ENCODE results near the gene IFT172.
A peak's percentile ranks its signal among the peaks of the same experiment; 100 is the strongest.
"Not testable (repeated sequence)": the region's sequence is repeated elsewhere in the genome, so short reads cannot be mapped to it uniquely, and the experiment has no call there.

IFT172 gene

GRCh38 chr2:27489498-27490397, at the start of gene IFT172:
IFT172 (minus strand) TSS chr2:27489743; CDS start chr2:27489653, 90 bp downstream.
- Histone ChIP-seq H4K20me1 (ENCODE audit: insufficient read depth, low read length, poor library complexity, severe bottlenecking) (no peaks in the 10 kb centered on the region), H3K36me3 (ENCODE audit: insufficient read depth, low read length) (no peaks in the 10 kb centered on the region), H3K79me2 (ENCODE audit: insufficient read depth, low read length) (no peaks in the 10 kb centered on the region), H3K27me3 (ENCODE audit: insufficient read depth, low read length, poor library complexity, severe bottlenecking) (no peaks in the 10 kb centered on the region), H3K9me3 (ENCODE audit: insufficient read depth, low read depth, low read length) (no peaks in the 10 kb centered on the region), H3K4me1 (ENCODE audit: insufficient read depth, low read length, poor library complexity, severe bottlenecking) (peaks cover 7% of the 10 kb centered on the region), H3F3A (ENCODE audit: low read depth) (no peaks in the 10 kb centered on the region), H3K9ac (ENCODE audit: low read depth, low read length, poor library complexity, severe bottlenecking) (peak within 1 kb of the TSS; percentile 59), H3K4me3 (ENCODE audit: low read length, poor library complexity, severe bottlenecking) (peak within 1 kb of the TSS; percentile 79), H3K9me2 (replicated peaks; ENCODE audit: low read depth, low read length) (no peaks in the 10 kb centered on the region), H2AFZ (ENCODE audit: low read length) (peak within 1 kb of the TSS; percentile 93), H3K4me2 (ENCODE audit: low read depth, low read length, poor library complexity, severe bottlenecking) (peak within 1 kb of the TSS; percentile 93)
- TF ChIP-seq EZH2phosphoT487 (IDR thresholded peaks at IDR 0.05; ENCODE audit: borderline replicate concordance) (no peak), CTCF (conservative IDR thresholded peaks at IDR 0.05; ENCODE audit: low read length) (no peak)

GRCh38 chr2:27538839-27539450, 49.4 kb upstream of the IFT172 start:
- H3K36me3 ChIP-seq (ENCODE audit: insufficient read depth, low read length); H3K4me2 ChIP-seq (ENCODE audit: low read depth, low read length, poor library complexity, severe bottlenecking); H3K27me3 ChIP-seq (ENCODE audit: insufficient read depth, low read length, poor library complexity, severe bottlenecking); H2AFZ ChIP-seq (ENCODE audit: low read length); H3K9ac ChIP-seq (ENCODE audit: low read depth, low read length, poor library complexity, severe bottlenecking); H3K79me2 ChIP-seq (ENCODE audit: insufficient read depth, low read length); H3K9me2 ChIP-seq (replicated peaks; ENCODE audit: low read depth, low read length); H3K9me3 ChIP-seq (ENCODE audit: insufficient read depth, low read depth, low read length); H3K4me1 ChIP-seq (ENCODE audit: insufficient read depth, low read length, poor library complexity, severe bottlenecking); H3K4me3 ChIP-seq (ENCODE audit: low read length, poor library complexity, severe bottlenecking); H3F3A ChIP-seq (ENCODE audit: low read depth); H4K20me1 ChIP-seq (ENCODE audit: insufficient read depth, low read length, poor library complexity, severe bottlenecking): not testable (repeated sequence)

- no peaks in the 10 kb centered on the region for H4K20me1 ChIP-seq (ENCODE audit: insufficient read depth, low read length, poor library complexity, severe bottlenecking)
- H3K9ac ChIP-seq (ENCODE audit: low read depth, low read length, poor library complexity, severe bottlenecking): no peak overlapping the region
- H2AFZ ChIP-seq (ENCODE audit: low read length): no peak overlapping the region
- no peaks in the 10 kb centered on the region for H3K9me3 ChIP-seq (ENCODE audit: insufficient read depth, low read depth, low read length)
- no peaks in the 10 kb centered on the region for H3K79me2 ChIP-seq (ENCODE audit: insufficient read depth, low read length)
- no peaks in the 10 kb centered on the region for H3K27me3 ChIP-seq (ENCODE audit: insufficient read depth, low read length, poor library complexity, severe bottlenecking)
- TF ChIP-seq EZH2phosphoT487 (IDR thresholded peaks at IDR 0.05; ENCODE audit: borderline replicate concordance) (no peak), CTCF (conservative IDR thresholded peaks at IDR 0.05; ENCODE audit: low read length) (no peak)
- H3K4me2 ChIP-seq (ENCODE audit: low read depth, low read length, poor library complexity, severe bottlenecking): no peak overlapping the region
- no peaks in the 10 kb centered on the region for H3K9me2 ChIP-seq (replicated peaks; ENCODE audit: low read depth, low read length)
- no peaks in the 10 kb centered on the region for H3F3A ChIP-seq (ENCODE audit: low read depth)
- no peaks in the 10 kb centered on the region for H3K4me1 ChIP-seq (ENCODE audit: insufficient read depth, low read length, poor library complexity, severe bottlenecking)
- no peaks in the 10 kb centered on the region for H3K36me3 ChIP-seq (ENCODE audit: insufficient read depth, low read length)
- H3K4me3 ChIP-seq (ENCODE audit: low read length, poor library complexity, severe bottlenecking): no peak overlapping the region
Measured at GRCh38 chr2:27537287-27537686, 47.7 kb upstream of the IFT172 start.

All from Loucy (cell line).